Right lobe of liver (tissue), 6 donors: Measurements from ENCODE around the gene THSD1. TPM values are rescaled to one million over a fixed set of nuclear protein-coding genes. Genes with fewer than 3 reads are reported as not detected.
"Not testable (repeated sequence)": the region's sequence is repeated elsewhere in the genome, so short reads cannot be mapped to it uniquely, and the experiment has no call there.

Source experiments
- ATAC-seq, 4 donors: fragments of 200-7000 bp; cut with Tn5 transposase; one replicate each; pipeline ENCODE4 v1.9.1; 2020; ENCODE audit warnings: mild to moderate bottlenecking in 4 of 4, moderate library complexity in 4 of 4
- DNase-seq, 3 donors: peaks; one replicate each; pipeline ENCODE4 v3.0.0-alpha.2; 2020
- H3K27ac ChIP-seq, 3 donors: fragments of 200-600 bp; one replicate each; pipeline ENCODE4 v1.8.0; 2022
- H3K27me3 ChIP-seq, 2 donors: fragments of 200-600 bp; one replicate each; pipeline ENCODE4 v1.8.0; 2022
- H3K36me3 ChIP-seq, 4 donors: fragments of 200-600 bp; sonication (generic) in 1 of 4; one replicate each; pipeline versions ENCODE4 v1.5.1 to v1.8.0; 2017 to 2022; ENCODE audit warnings: control low read depth in 1 of 4
- H3K4me1 ChIP-seq, 4 donors: fragments of 200-600 bp; sonication (generic) in 1 of 4; one replicate each; pipeline versions ENCODE4 v1.5.1 to v1.8.0; 2017 to 2022; ENCODE audit warnings: control low read depth in 1 of 4
- H3K4me3 ChIP-seq, 3 donors: fragments of 200-600 bp; one replicate each; pipeline ENCODE4 v1.8.0; 2022
- H3K9me3 ChIP-seq, 4 donors: fragments of 200-600 bp; sonication (generic) in 1 of 4; one replicate each; pipeline versions ENCODE4 v1.5.1 to v1.8.0; 2017 to 2022; ENCODE audit warnings: control low read depth in 1 of 4
- CTCF ChIP-seq, 4 donors: fragments of 200-600 bp in 3 of 4; fragments of 450-650 bp in 1 of 4; IDR thresholded peaks; one replicate each; pipeline versions ENCODE4 v1.5.1 to v1.8.0; 2016 to 2022; ENCODE audit warnings: antibody characterized with exemption in 4 of 4, mild to moderate bottlenecking in 2 of 4
- POLR2A ChIP-seq: fragments of 450-650 bp; IDR thresholded peaks from one replicate; pipeline ENCODE4 v1.6.1; 2017; ENCODE audit warnings: antibody characterized with exemption, mild to moderate bottlenecking
- WGBS: methylation state at CpG from one replicate; pipeline ENCODE4 v1.1.6; 2018; ENCODE audit warnings: low coverage, low lambda C conversion rate; ENCODE audit not compliant: insufficient coverage; ENCODE audit errors: missing lambda C conversion rate; 5-methylcytosine and 5-hydroxymethylcytosine counted together
- intact Hi-C, 2 donors: fragments of 100-400 bp; cut with DNase I; formaldehyde crosslinking; loops; one replicate each; pipeline versions ENCODE4 v1.11.2 to v1.14.1; 2022
- total RNA-seq, 6 experiments: library from RNA; depleted of rRNA in 2 of 6; stranded (reverse); fragments of >200 nt in 2 of 6; fragmentation: NEBNext Ultra II Directional in 3 of 6; extraction: Animal tissue kit (Norgen Biotek cat#: 25700) in 3 of 6; gene quantifications; one replicate each; pipeline versions ENCODE4 v1.1.0 to v1.2.4, GENCODE V29; 2016 to 2023
- donor health status: DM: no; HTN: yes; CAD: no.
- donor health status: DM: no; HTN: no; CAD: no.
- donor health status: DM: no; HTN: no; CAD: no.
- donor health status: DM: no; HTN: yes; CAD: no.
- donor health status: DM: no; HTN: yes; CAD: no.

Gene THSD1
- total RNA-seq, 6 experiments from 2014 or later = 0.95 to 2.3 (median 1.5) TPM

- H3K4me1 ChIP-seq = peaks cover 0 to 24% (median 10%) of the 10 kb centered on the region in 4 donors
- no peak overlapping the region for H3K4me3 ChIP-seq
- no peak for TF ChIP-seq CTCF (IDR thresholded peaks at IDR 0.05)
- H3K36me3 ChIP-seq = no peaks in the 10 kb centered on the region
- intact Hi-C loops = no loop called here
- WGBS = 50% methylated on average over 1 of the region's 3 CpGs
- H3K9me3 ChIP-seq = peaks cover 0 to 4% (median 0%) of the 10 kb centered on the region in 4 donors
- DNase-seq (no peak), ATAC-seq (no peak)
- H3K27ac ChIP-seq = no peak overlapping the region
- no peaks in the 10 kb centered on the region for H3K27me3 ChIP-seq
Observed at GRCh38 chr13:52371736-52372247, 34.2 kb downstream of the THSD1 start.

- H3K27ac ChIP-seq = no peak overlapping the region
- H3K4me1 ChIP-seq = no peaks in the 10 kb centered on the region
- no peak overlapping the region for H3K4me3 ChIP-seq
- intact Hi-C loops = no loop called here
- no peaks in the 10 kb centered on the region for H3K27me3 ChIP-seq
- WGBS = 73% methylated on average over 4 of the region's 4 CpGs
- H3K9me3 ChIP-seq = no peaks in the 10 kb centered on the region
- H3K36me3 ChIP-seq = no peaks in the 10 kb centered on the region
- TF ChIP-seq POLR2A (no peak), CTCF (IDR thresholded peaks at IDR 0.05) (no peak)
- DNase-seq = no peak
- no peak for ATAC-seq
Observed at GRCh38 chr13:52366291-52366690, 39.7 kb downstream of the THSD1 start.

- H3K27ac ChIP-seq, H3K36me3 ChIP-seq, DNase-seq, intact Hi-C loops, H3K4me3 ChIP-seq, H3K27me3 ChIP-seq, H3K9me3 ChIP-seq, H3K4me1 ChIP-seq: not testable (repeated sequence)
- ATAC-seq = peak in 3 of 4 donors; percentile 40 to 58 (median 50)
- 70% methylated on average over 4 of the region's 6 CpGs for WGBS
Observed at GRCh38 chr13:52362169-52362887, 43.6 kb downstream of the THSD1 start.

GRCh38 chr13:52361225-52361624, 44.7 kb downstream of the THSD1 start:
- Histone ChIP-seq H3K27me3 (no peaks in the 10 kb centered on the region), H3K9me3 (no peaks in the 10 kb centered on the region), H3K36me3 (no peaks in the 10 kb centered on the region), H3K27ac (no peak overlapping the region), H3K4me3 (no peak overlapping the region), H3K4me1 (no peaks in the 10 kb centered on the region)
- WGBS = 74% methylated on average over 3 of the region's 4 CpGs
- no peak for ATAC-seq
- intact Hi-C loops = no loop called here
- no peak for TF ChIP-seq POLR2A
- no peak for TF ChIP-seq CTCF (IDR thresholded peaks at IDR 0.05)
- DNase-seq = no peak

- ATAC-seq (peak; percentile 78 to 92 (median 82)), DNase-seq (no peak)
- 30% methylated on average over 4 of the region's 4 CpGs for WGBS
- Histone ChIP-seq H3K27ac (no peak overlapping the region), H3K36me3 (no peaks in the 10 kb centered on the region), H3K4me3 (no peak overlapping the region), H3K4me1 (no peaks in the 10 kb centered on the region), H3K9me3 (no peaks in the 10 kb centered on the region), H3K27me3 (no peaks in the 10 kb centered on the region)
- intact Hi-C loops = no loop called here
- TF ChIP-seq CTCF (IDR thresholded peaks at IDR 0.05) (no peak), POLR2A (no peak)
Observed at GRCh38 chr13:52359534-52359933, 46.4 kb downstream of the THSD1 start.
